ENCODE data around the gene KLHL17. TPM values are rescaled to one million over a fixed set of nuclear protein-coding genes. Genes with fewer than 3 reads are reported as not detected.
A peak's percentile ranks its signal among the peaks of the same experiment; 100 is the strongest.

KLHL17 gene
- total and polyA plus RNA-seq, 9 of the 15 experiments (the other 6 are each of a cell fraction or from before 2014, with no cell fraction given), result 0.14 to 84.8 (median 13.0) TPM

GRCh38 chr1:923131-923990 is 37.0 kb upstream of the KLHL17 start, which contains the start of gene SAMD11 (continued):
- TF ChIP-seq KDM2B (CRISPR knock-in tag; IDR thresholded peaks at IDR 0.05) (peak; percentile 75; the same call in 1 of the 2 replicates), BCL6 (CRISPR knock-in tag; IDR thresholded peaks at IDR 0.05) (no peak), LARP7 (IDR thresholded peaks at IDR 0.05) (peak; percentile 96), RBM22 (IDR thresholded peaks at IDR 0.05; ENCODE audit: low read depth, low read length, poor library complexity, severe bottlenecking) (peak; percentile 87), TCF15 (CRISPR knock-in tag; IDR thresholded peaks at IDR 0.05) (no peak), ZBTB17 (CRISPR knock-in tag; IDR thresholded peaks at IDR 0.05) (peak; percentile 67; the same call in 1 of the 2 replicates), ZNF24 (IDR thresholded peaks at IDR 0.05) (peak; percentile 33; the same call in 1 of the 2 replicates), ZNF764 (CRISPR knock-in tag; IDR thresholded peaks at IDR 0.05; ENCODE audit: low read depth) (no peak), CEBPB (tag; IDR thresholded peaks at IDR 0.05) (no peak), ZBTB9 (CRISPR knock-in tag; IDR thresholded peaks at IDR 0.05) (peak; percentile 43; the same call in 1 of the 2 replicates), ZFP36 (IDR thresholded peaks at IDR 0.05; ENCODE audit: low read depth, low read length, partially characterized antibody) (peak; percentile 60), RBM25 (IDR thresholded peaks at IDR 0.05; ENCODE audit: low read depth, low read length, severe bottlenecking) (peak; percentile 63), CREBBP (IDR thresholded peaks at IDR 0.05; ENCODE audit: low read depth, low read length) (no peak), CLOCK (CRISPR knock-in tag; IDR thresholded peaks at IDR 0.05; ENCODE audit: borderline replicate concordance) (no peak), RCOR1 (IDR thresholded peaks at IDR 0.05; ENCODE audit: borderline replicate concordance in 1 of 2, low read depth in 2 of 2, low read length in 2 of 2) (0 out of 4 replicates have a peak, but pooled peaks of 1 of the 2 experiments have one; percentile 31), ATF7 (IDR thresholded peaks at IDR 0.05) (0 out of 2 replicates have a peak, but pooled peaks have one; percentile 11), SP2 (IDR thresholded peaks at IDR 0.05; ENCODE audit: extremely low read depth, low read depth, low read length, poor library complexity, severe bottlenecking) (peak; percentile 11), PCBP1 (IDR thresholded peaks at IDR 0.05; ENCODE audit: low read depth, low read length, poor library complexity, severe bottlenecking) (peak; percentile 45), SIX5 (IDR thresholded peaks at IDR 0.05; ENCODE audit: borderline replicate concordance in 1 of 2, insufficient read depth in 1 of 2, low read depth in 1 of 2, low read length in 2 of 2) (peak in 1 of 2 experiments; percentile 14; a peak in 1 of 4 replicates), E2F3 (CRISPR knock-in tag; IDR thresholded peaks at IDR 0.05) (0 out of 2 replicates have a peak, but pooled peaks have one; percentile 50), ILK (tag; IDR thresholded peaks at IDR 0.05; ENCODE audit: borderline replicate concordance, low read depth) (no peak), HMGN3 (IDR thresholded peaks at IDR 0.05; ENCODE audit: borderline replicate concordance, extremely low read depth, insufficient read length, low read depth, low read length) (peak; percentile 79), BCOR (IDR thresholded peaks at IDR 0.05) (peak; percentile 73), FIP1L1 (IDR thresholded peaks at IDR 0.05; ENCODE audit: low read depth, low read length, poor library complexity, severe bottlenecking) (peak; percentile 56)
